Right atrium auricular region (tissue), 2 donors: Measurements from ENCODE around the gene GPC6. TPM values are rescaled to one million over a fixed set of nuclear protein-coding genes. Genes with fewer than 3 reads are reported as not detected.

Source experiments
- DNase-seq: peaks from one replicate; pipeline ENCODE4 v3.0.0-alpha.2; 2019; ENCODE audit warnings: low spot score
- H3K27ac ChIP-seq, 2 donors: fragments of 200-600 bp; sonication (generic); 1 replicate in 1 of 2; 2 replicates in 1 of 2; pipeline ENCODE4 v1.5.1; 2016 to 2019
- H3K27me3 ChIP-seq, 2 donors: fragments of 200-600 bp; sonication (generic); one replicate each; pipeline versions ENCODE4 v1.5.1 to v1.6.0; 2017 to 2019
- H3K36me3 ChIP-seq: fragments of 200-600 bp; sonication (generic); one replicate; pipeline ENCODE4 v1.5.1; 2016
- H3K4me1 ChIP-seq, 2 donors: fragments of 200-600 bp; sonication (generic); one replicate each; pipeline versions ENCODE4 v1.5.1 to v1.6.0; 2017 to 2019
- H3K4me3 ChIP-seq, 2 donors: fragments of 200-600 bp; sonication (generic); 1 replicate in 1 of 2; 2 replicates in 1 of 2; pipeline ENCODE4 v1.5.1; 2017 to 2019; ENCODE audit warnings: mild to moderate bottlenecking in 1 of 2, moderate library complexity in 1 of 2
- H3K9me3 ChIP-seq, 2 donors: fragments of 200-600 bp; sonication (generic); one replicate each; pipeline ENCODE4 v1.5.1; 2019
- total RNA-seq, 2 donors: library from RNA; depleted of rRNA; stranded (reverse); fragments of >200 nt; gene quantifications; one replicate each; pipeline ENCODE4 v1.1.0, GENCODE V29; 2016
- TF ChIP-seq, protein P1 (sequence below), 2 donors: fragments of 200-600 bp; sonication (generic); IDR thresholded peaks; one replicate each; pipeline ENCODE4 v1.5.1; 2019; ENCODE audit warnings: antibody characterized with exemption in 2 of 2

The GPC6 gene
- total RNA-seq, 2 donors from 2014 or later: 1.3 to 3.8 TPM

DNA sequence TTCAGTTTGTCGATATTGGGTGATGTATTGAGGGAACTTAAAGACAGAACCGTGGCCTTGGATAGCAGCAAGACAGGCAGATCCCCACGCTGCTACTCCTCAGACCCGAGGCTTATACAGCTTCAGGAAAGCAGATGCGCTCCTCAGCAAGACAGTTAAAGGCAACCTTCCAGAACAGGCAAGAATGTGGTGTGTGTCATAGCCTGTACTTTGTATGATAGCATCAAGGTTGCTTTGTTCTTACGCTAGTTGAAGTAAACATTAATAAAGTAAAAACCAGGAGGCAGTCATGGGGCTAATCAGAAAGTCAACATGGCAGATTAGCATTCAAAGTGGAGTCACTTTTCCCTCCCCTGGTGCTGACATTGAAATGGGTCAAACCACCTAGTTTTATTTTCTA lies 779.7 kb downstream of the GPC6 start:
- H3K27ac ChIP-seq: no peak overlapping the region
- H3K4me3 ChIP-seq: no peak overlapping the region
- no peaks in the 10 kb centered on the region for H3K9me3 ChIP-seq
- H3K36me3 ChIP-seq: no peaks in the 10 kb centered on the region
- no peaks in the 10 kb centered on the region for H3K27me3 ChIP-seq
- H3K4me1 ChIP-seq: no peaks in the 10 kb centered on the region
- TF ChIP-seq, protein P1, sequence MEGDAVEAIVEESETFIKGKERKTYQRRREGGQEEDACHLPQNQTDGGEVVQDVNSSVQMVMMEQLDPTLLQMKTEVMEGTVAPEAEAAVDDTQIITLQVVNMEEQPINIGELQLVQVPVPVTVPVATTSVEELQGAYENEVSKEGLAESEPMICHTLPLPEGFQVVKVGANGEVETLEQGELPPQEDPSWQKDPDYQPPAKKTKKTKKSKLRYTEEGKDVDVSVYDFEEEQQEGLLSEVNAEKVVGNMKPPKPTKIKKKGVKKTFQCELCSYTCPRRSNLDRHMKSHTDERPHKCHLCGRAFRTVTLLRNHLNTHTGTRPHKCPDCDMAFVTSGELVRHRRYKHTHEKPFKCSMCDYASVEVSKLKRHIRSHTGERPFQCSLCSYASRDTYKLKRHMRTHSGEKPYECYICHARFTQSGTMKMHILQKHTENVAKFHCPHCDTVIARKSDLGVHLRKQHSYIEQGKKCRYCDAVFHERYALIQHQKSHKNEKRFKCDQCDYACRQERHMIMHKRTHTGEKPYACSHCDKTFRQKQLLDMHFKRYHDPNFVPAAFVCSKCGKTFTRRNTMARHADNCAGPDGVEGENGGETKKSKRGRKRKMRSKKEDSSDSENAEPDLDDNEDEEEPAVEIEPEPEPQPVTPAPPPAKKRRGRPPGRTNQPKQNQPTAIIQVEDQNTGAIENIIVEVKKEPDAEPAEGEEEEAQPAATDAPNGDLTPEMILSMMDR (IDR thresholded peaks at IDR 0.05): no peak
- DNase-seq: no peak

DNA sequence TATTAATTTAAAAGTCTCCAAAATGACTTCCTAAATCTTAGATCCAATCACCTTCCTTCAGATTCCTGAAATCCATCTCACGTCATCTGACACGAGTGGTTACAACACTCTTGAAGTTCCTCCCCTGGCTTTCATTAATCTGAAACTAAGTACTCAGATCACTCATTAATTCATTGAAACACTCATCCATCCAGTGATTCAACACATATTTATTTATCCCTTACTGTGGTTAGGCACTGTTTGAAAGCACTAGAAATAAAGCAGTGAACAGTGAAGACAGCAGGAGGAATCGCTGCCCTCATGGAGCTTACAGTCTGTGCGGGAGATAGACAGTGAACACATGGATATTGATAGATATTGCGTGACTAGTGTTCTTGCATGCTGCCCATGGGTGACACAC lies 780.5 kb downstream of the GPC6 start:
- TF ChIP-seq, protein P1 (IDR thresholded peaks at IDR 0.05): no peak
- H3K4me3 ChIP-seq: no peak overlapping the region
- no peak for DNase-seq
- no peaks in the 10 kb centered on the region for H3K9me3 ChIP-seq
- H3K4me1 ChIP-seq: no peaks in the 10 kb centered on the region
- H3K36me3 ChIP-seq: no peaks in the 10 kb centered on the region
- no peaks in the 10 kb centered on the region for H3K27me3 ChIP-seq
- H3K27ac ChIP-seq: no peak overlapping the region

DNA sequence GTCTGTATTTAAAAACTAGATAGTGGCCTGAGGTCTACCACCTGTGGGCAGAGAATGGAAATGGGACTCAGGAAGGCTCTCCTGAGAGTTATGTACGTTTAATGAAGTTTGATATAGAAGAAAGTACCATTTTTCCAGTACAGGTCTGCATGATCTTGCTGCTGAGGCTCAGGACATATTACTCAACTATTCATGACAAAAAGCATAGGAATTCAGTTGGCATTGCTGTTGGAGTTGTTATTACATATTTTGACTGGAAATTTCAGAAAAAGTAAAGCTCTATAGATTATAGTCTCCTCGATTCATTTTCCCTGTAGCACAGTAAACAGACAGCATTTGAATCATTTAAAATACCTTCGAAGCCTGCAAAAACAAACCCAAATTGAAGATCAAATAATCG lies 783.1 kb downstream of the GPC6 start:
- TF ChIP-seq, protein P1 (IDR thresholded peaks at IDR 0.05): no peak
- Histone ChIP-seq H3K4me1 (no peaks in the 10 kb centered on the region), H3K4me3 (no peak overlapping the region), H3K27me3 (no peaks in the 10 kb centered on the region), H3K36me3 (no peaks in the 10 kb centered on the region), H3K27ac (no peak overlapping the region), H3K9me3 (no peaks in the 10 kb centered on the region)
- no peak for DNase-seq

DNA sequence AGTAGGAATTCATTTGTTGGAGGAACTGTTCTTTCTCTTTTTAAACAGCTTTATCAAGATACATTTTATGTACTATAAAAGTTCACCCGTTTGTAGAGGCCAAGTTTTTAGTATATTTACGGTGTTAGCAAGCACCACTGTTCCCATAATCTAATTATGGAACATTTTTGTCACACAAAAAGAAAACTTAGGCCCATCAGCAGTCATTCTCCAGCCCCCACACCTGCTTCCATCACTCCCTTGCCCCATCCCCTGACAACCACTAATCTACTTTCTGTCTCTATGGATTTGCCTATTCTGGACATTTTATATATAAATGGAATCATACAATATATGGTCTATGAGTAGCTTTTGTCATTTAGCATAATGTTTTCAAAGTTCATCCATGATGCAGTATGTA lies 787.9 kb downstream of the GPC6 start:
- H3K27me3 ChIP-seq: no peaks in the 10 kb centered on the region
- no peaks in the 10 kb centered on the region for H3K9me3 ChIP-seq
- no peak for DNase-seq
- TF ChIP-seq, protein P1 (IDR thresholded peaks at IDR 0.05): no peak
- H3K4me1 ChIP-seq: no peaks in the 10 kb centered on the region
- no peaks in the 10 kb centered on the region for H3K36me3 ChIP-seq
- H3K4me3 ChIP-seq: no peak overlapping the region
- no peak overlapping the region for H3K27ac ChIP-seq

DNA sequence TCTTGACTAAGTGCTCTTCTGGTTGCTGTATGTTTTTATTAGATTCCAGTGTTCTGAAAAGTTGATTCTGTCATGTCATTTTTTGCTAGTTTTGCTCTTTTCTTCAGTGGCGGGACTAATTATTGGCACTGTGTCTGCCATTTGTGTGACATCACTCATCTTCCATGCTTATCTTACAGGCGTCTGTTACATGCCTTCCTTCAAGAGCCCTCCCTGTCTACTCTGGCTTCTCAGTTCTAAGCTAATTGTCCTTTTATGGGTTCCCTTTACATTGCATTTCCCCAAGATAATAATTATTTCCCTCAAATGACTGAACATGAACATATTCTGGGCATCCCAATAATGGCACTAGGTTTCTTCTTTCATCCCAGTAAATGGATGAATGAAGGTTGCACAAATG lies 793.8 kb downstream of the GPC6 start:
- no peaks in the 10 kb centered on the region for H3K36me3 ChIP-seq
- no peaks in the 10 kb centered on the region for H3K27me3 ChIP-seq
- no peak overlapping the region for H3K4me3 ChIP-seq
- no peaks in the 10 kb centered on the region for H3K9me3 ChIP-seq
- H3K4me1 ChIP-seq: no peaks in the 10 kb centered on the region
- no peak for DNase-seq
- H3K27ac ChIP-seq: no peak overlapping the region
- TF ChIP-seq, protein P1 (IDR thresholded peaks at IDR 0.05): no peak

DNA sequence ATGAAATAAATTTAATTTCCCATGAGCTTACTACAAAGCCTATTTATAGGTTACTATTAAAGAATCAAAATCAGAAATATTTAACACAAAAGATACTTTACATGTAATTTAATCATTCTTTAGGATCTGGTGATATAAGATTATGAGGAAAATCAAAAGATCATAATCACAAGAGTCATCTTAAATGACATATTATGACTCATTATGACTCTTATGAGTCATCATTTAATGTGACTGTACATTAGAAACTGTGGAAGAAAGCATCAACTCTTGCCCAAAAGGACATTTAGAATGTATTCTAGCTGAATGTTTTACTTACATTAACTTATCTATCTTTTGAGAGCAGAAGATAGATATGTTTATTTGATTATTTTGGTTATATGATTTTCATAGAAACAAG lies 794.2 kb downstream of the GPC6 start:
- Histone ChIP-seq H3K4me3 (no peak overlapping the region), H3K4me1 (no peaks in the 10 kb centered on the region), H3K9me3 (no peaks in the 10 kb centered on the region), H3K27me3 (no peaks in the 10 kb centered on the region), H3K36me3 (no peaks in the 10 kb centered on the region), H3K27ac (no peak overlapping the region)
- no peak for DNase-seq
- TF ChIP-seq, protein P1 (IDR thresholded peaks at IDR 0.05): no peak
